K562 (cell line): ENCODE data around the gene NT5C3B. TPM values are rescaled to one million over a fixed set of nuclear protein-coding genes. Genes with fewer than 3 reads are reported as not detected.

Experiments
- ARID2 ChIP-seq: fragments of 450-650 bp; IDR thresholded peaks from 2 replicates; pipeline ENCODE4 v1.6.1; 2017; ENCODE audit warnings: antibody characterized with exemption, mild to moderate bottlenecking
- BCOR ChIP-seq: fragments of 450-650 bp; IDR thresholded peaks from 2 replicates; pipeline ENCODE4 v1.6.1; 2016
- BHLHE40 ChIP-seq: IDR thresholded peaks from 2 replicates; pipeline ENCODE4 v1.6.1; 2011; ENCODE audit warnings: low read length, improper control_type of control experiment
- CC2D1A ChIP-seq: fragments of 450-650 bp; IDR thresholded peaks from 2 replicates; pipeline ENCODE4 v1.6.1; 2017; ENCODE audit warnings: mild to moderate bottlenecking
- CTBP1 ChIP-seq: fragments of 450-650 bp; IDR thresholded peaks from 2 replicates; pipeline ENCODE4 v1.6.1; 2016; ENCODE audit warnings: borderline replicate concordance
- EHMT2 ChIP-seq: fragments of 450-650 bp; IDR thresholded peaks from 2 replicates; pipeline ENCODE4 v1.6.1; 2018; ENCODE audit warnings: antibody characterized with exemption
- HDAC2 ChIP-seq: fragments of 450-650 bp; IDR thresholded peaks from 2 replicates; pipeline ENCODE4 v1.6.1; 2016; ENCODE audit warnings: mild to moderate bottlenecking
- MYNN ChIP-seq, 2 experiments: sonication (generic); formaldehyde crosslinking in 1 of 2; IDR thresholded peaks; 2 replicates each; pipeline versions ENCODE4 v1.5.0 to v1.6.1; 2016 to 2020; ENCODE audit warnings: antibody characterized with exemption in 1 of 2, missing genetic modification reagents in 1 of 2
- NR3C1 ChIP-seq: sonication (generic); formaldehyde crosslinking; IDR thresholded peaks from 2 replicates; pipeline ENCODE4 v1.8.1; 2022; ENCODE audit warnings: missing genetic modification reagents
- OTX1 ChIP-seq: fragments of 450-650 bp; formaldehyde crosslinking; IDR thresholded peaks from 2 replicates; pipeline ENCODE4 v1.4.0; 2022; ENCODE audit warnings: mild to moderate bottlenecking
- POLR2AphosphoS2 ChIP-seq: IDR thresholded peaks from 2 replicates; pipeline ENCODE4 v1.6.1; 2012; ENCODE audit warnings: low read length, improper control_type of control experiment
- RAD21 ChIP-seq, 2 experiments: fragments of 250-450 bp in 1 of 2; fragments of 450-650 bp in 1 of 2; sonication (Bioruptor Pico) in 1 of 2; formaldehyde crosslinking in 1 of 2; IDR thresholded peaks in 1 of 2; conservative IDR thresholded peaks in 1 of 2; 2 replicates each; pipeline versions ENCODE4 v1.4.0 to v1.8.0; 2020 to 2022; ENCODE audit warnings: mild to moderate bottlenecking in 2 of 2, moderate library complexity in 1 of 2
- RCOR1 ChIP-seq, 2 experiments: IDR thresholded peaks; 2 replicates each; pipeline ENCODE4 v1.6.1; 2012; ENCODE audit warnings: low read depth in 2 of 2, low read length in 2 of 2, borderline replicate concordance in 1 of 2, improper control_type of control experiment in 1 of 2
- SRF ChIP-seq, 2 experiments: fragments of 250-450, 450-650 bp in 1 of 2; sonication (Bioruptor Pico) in 1 of 2; sonication (generic) in 1 of 2; formaldehyde crosslinking; IDR thresholded peaks; 2 replicates each; pipeline versions ENCODE4 v1.5.0 to v1.5.1; 2020 to 2022; ENCODE audit warnings: mild to moderate bottlenecking in 1 of 2, missing genetic modification reagents in 1 of 2
- ZNF121 ChIP-seq: sonication (generic); formaldehyde crosslinking; conservative IDR thresholded peaks from 2 replicates; pipeline ENCODE4 v1.8.0; 2022; ENCODE audit warnings: missing genetic modification reagents
- ZNF197 ChIP-seq: fragments of 200-800 bp; sonication (Bioruptor generic); IDR thresholded peaks from 2 replicates; pipeline ENCODE4 v1.6.1; 2016; ENCODE audit warnings: low read depth, missing genetic modification characterization, missing compliant biosample characterization
- ZNF384 ChIP-seq: IDR thresholded peaks from 2 replicates; pipeline ENCODE4 v1.6.1; 2012; ENCODE audit warnings: low read depth, low read length, improper control_type of control experiment
- polyA plus RNA-seq, 8 experiments: library from polyadenylated mRNA; depleted of rRNA in 4 of 8; stranded (reverse) in 5 of 8; unstranded in 3 of 8; fragments of >200 nt; fragmentation: Nextera tagmentation in 2 of 8; fragmentation: Illumina TruSeq in 1 of 8; extraction: Ambion mirVana in 2 of 8; extraction: Trizol in 1 of 8; gene quantifications; 2 replicates each; pipeline versions ENCODE4 v1.2.1 to v1.2.3, GENCODE V29; 2011 to 2014; ENCODE audit warnings: inconsistent platforms in 1 of 8, missing spikeins in 1 of 8
- total RNA-seq, 7 experiments: library from RNA; depleted of rRNA in 6 of 7; stranded (reverse); fragments of >200 nt in 6 of 7; fragmentation: Illumina TruSeq in 2 of 7; extraction: Trizol in 2 of 7; gene quantifications; 2 replicates each; pipeline versions ENCODE4 v1.2.1 to v1.2.3, GENCODE V29; 2011 to 2021; ENCODE audit warnings: low replicate concordance in 1 of 7
- TF ChIP-seq, protein P1 (sequence below), 3 experiments: IDR thresholded peaks in 2 of 3; conservative IDR thresholded peaks in 1 of 3; 2 replicates each; pipeline ENCODE4 v1.5.1; 2011 to 2012; ENCODE audit warnings: low read length in 3 of 3, mild to moderate bottlenecking in 3 of 3, control low read depth in 2 of 3, improper control_type of control experiment in 1 of 3, inconsistent platforms in 1 of 3, low read depth in 1 of 3, mixed read lengths in 1 of 3, moderate library complexity in 1 of 3; ENCODE audit not compliant: insufficient read depth in 2 of 3
- TF ChIP-seq, protein P2 (sequence below): fragments of 250-450 bp; sonication (Bioruptor Pico); IDR thresholded peaks from 2 replicates; pipeline ENCODE4 v1.5.0; 2021
- TF ChIP-seq, protein P3 (sequence below), 2 experiments: IDR thresholded peaks; 2 replicates each; pipeline ENCODE4 v1.6.1; 2011; ENCODE audit warnings: borderline replicate concordance in 1 of 2, control low read depth in 1 of 2, low read depth in 1 of 2, low read length in 1 of 2, mild to moderate bottlenecking in 1 of 2, mixed read lengths in 1 of 2, moderate library complexity in 1 of 2; ENCODE audit not compliant: insufficient read depth in 1 of 2, insufficient read length in 1 of 2, poor library complexity in 1 of 2, severe bottlenecking in 1 of 2; ENCODE audit errors: extremely low read depth in 1 of 2
- TF ChIP-seq, protein P4 (sequence below): sonication (generic); formaldehyde crosslinking; IDR thresholded peaks from 2 replicates; pipeline ENCODE4 v1.8.1; 2022; ENCODE audit warnings: missing genetic modification reagents

NT5C3B gene
- total and polyA plus RNA-seq, 9 of the 15 experiments (the other 6 are each of a cell fraction or from before 2014, with no cell fraction given), result 2.0 to 166 (median 85.0) TPM

DNA sequence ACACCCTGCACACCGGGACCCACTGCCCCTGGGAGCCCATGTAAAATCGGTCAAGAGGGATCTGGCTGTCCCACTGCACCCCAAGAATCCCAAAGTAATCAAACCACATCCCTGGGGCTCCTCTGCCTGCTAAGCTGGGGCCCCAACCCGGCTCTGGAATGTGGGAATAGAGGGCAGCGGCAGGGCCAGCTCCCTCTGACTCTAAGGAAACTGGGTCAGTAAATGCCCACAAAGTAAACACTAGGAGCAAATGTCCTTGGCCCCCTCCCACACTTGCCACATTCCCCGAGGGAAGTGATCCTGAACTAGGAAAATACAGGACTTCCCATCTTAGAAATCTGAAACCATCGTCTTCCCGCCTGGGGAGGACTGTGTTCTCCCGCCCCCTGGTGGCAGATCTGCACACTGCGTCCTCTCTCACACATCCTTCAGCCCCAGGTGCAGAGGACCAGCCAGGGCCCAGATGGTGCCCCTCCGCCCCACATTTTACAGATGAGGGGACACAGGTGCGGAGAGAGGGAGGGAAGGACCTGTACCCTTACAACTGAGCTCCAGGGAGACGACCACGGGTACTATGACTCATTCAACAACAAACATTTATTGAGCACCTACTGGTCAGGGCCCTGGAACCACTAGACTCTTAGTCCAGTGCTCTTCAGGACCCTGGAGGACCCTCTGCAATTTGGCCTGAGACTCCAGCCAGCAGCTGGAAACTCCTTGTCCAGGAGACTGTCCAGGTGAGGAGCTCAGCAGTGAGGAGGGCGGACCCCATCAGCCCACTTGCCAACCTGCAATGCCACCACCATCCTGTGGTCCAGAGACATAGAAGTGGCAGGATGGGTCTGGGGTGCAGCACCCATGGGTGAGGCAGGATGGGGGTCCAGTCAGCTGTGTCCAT is 34.4 kb downstream of the NT5C3B start (continued):
- TF ChIP-seq, protein P1, sequence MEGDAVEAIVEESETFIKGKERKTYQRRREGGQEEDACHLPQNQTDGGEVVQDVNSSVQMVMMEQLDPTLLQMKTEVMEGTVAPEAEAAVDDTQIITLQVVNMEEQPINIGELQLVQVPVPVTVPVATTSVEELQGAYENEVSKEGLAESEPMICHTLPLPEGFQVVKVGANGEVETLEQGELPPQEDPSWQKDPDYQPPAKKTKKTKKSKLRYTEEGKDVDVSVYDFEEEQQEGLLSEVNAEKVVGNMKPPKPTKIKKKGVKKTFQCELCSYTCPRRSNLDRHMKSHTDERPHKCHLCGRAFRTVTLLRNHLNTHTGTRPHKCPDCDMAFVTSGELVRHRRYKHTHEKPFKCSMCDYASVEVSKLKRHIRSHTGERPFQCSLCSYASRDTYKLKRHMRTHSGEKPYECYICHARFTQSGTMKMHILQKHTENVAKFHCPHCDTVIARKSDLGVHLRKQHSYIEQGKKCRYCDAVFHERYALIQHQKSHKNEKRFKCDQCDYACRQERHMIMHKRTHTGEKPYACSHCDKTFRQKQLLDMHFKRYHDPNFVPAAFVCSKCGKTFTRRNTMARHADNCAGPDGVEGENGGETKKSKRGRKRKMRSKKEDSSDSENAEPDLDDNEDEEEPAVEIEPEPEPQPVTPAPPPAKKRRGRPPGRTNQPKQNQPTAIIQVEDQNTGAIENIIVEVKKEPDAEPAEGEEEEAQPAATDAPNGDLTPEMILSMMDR (IDR thresholded peaks at IDR 0.05 in 2 of 3, conservative IDR thresholded peaks at IDR 0.05 in 1 of 3; ENCODE audit: insufficient read depth in 2 of 3, low read depth in 1 of 3, low read length in 3 of 3), result peak; percentile 92 to 97 (median 93)
- TF ChIP-seq SRF (CRISPR knock-in tag; IDR thresholded peaks at IDR 0.05) (0 out of 4 replicates have a peak, but pooled peaks of 1 of the 2 experiments have one; percentile 36), CC2D1A (peak; percentile 91), CTBP1 (peak; percentile 69; the same call in 1 of the 2 replicates), BCOR (0 out of 2 replicates have a peak, but pooled peaks have one; percentile 51), BHLHE40 (0 out of 2 replicates have a peak, but pooled peaks have one; percentile 12), POLR2AphosphoS2 (no peak), ZNF197 (no peak), RAD21 (CRISPR knock-in tag; conservative IDR thresholded peaks at IDR 0.05 in 1 of 2, IDR thresholded peaks at IDR 0.05 in 1 of 2) (peak; percentile 92 to 99), OTX1 (no peak), ZNF384 (0 out of 2 replicates have a peak, but pooled peaks have one; percentile 30), EHMT2 (no peak), MYNN (IDR thresholded peaks at IDR 0.05) (0 out of 2 replicates have a peak, but pooled peaks have one; percentile 21), MYNN (CRISPR knock-in tag; IDR thresholded peaks at IDR 0.05) (no peak), ZNF121 (CRISPR knock-in tag) (no peak), ARID2 (peak; percentile 97), NR3C1 (CRISPR knock-in tag) (no peak), RCOR1 (IDR thresholded peaks at IDR 0.05; ENCODE audit: borderline replicate concordance in 1 of 2, low read depth in 2 of 2, low read length in 2 of 2) (peak in 1 of 2 experiments; percentile 48; a peak in 1 of 4 replicates), HDAC2 (no peak)
- TF ChIP-seq, protein P2, sequence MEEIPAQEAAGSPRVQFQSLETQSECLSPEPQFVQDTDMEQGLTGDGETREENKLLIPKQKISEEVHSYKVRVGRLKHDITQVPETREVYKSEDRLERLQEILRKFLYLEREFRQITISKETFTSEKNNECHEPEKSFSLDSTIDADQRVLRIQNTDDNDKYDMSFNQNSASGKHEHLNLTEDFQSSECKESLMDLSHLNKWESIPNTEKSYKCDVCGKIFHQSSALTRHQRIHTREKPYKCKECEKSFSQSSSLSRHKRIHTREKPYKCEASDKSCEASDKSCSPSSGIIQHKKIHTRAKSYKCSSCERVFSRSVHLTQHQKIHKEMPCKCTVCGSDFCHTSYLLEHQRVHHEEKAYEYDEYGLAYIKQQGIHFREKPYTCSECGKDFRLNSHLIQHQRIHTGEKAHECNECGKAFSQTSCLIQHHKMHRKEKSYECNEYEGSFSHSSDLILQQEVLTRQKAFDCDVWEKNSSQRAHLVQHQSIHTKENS (CRISPR knock-in tag), result no peak
- TF ChIP-seq, protein P3, sequence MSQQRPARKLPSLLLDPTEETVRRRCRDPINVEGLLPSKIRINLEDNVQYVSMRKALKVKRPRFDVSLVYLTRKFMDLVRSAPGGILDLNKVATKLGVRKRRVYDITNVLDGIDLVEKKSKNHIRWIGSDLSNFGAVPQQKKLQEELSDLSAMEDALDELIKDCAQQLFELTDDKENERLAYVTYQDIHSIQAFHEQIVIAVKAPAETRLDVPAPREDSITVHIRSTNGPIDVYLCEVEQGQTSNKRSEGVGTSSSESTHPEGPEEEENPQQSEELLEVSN (IDR thresholded peaks at IDR 0.05; ENCODE audit: borderline replicate concordance in 1 of 2, extremely low read depth in 1 of 2, insufficient read depth in 1 of 2, insufficient read length in 1 of 2, low read depth in 1 of 2, low read length in 1 of 2, poor library complexity in 1 of 2, severe bottlenecking in 1 of 2), result peak in 1 of 2 experiments; percentile 3
- TF ChIP-seq, protein P4, sequence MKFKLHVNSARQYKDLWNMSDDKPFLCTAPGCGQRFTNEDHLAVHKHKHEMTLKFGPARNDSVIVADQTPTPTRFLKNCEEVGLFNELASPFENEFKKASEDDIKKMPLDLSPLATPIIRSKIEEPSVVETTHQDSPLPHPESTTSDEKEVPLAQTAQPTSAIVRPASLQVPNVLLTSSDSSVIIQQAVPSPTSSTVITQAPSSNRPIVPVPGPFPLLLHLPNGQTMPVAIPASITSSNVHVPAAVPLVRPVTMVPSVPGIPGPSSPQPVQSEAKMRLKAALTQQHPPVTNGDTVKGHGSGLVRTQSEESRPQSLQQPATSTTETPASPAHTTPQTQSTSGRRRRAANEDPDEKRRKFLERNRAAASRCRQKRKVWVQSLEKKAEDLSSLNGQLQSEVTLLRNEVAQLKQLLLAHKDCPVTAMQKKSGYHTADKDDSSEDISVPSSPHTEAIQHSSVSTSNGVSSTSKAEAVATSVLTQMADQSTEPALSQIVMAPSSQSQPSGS, result no peak
